Upper lobe of right lung (tissue), 1 donor: Measurements from ENCODE around the gene GNAZ. TPM values are rescaled to one million over a fixed set of nuclear protein-coding genes. Genes with fewer than 3 reads are reported as not detected.

Experiments
- ATAC-seq: fragments of 200-7000 bp; cut with Tn5 transposase; one replicate; pipeline ENCODE4 v1.9.1; 2020; ENCODE audit warnings: mild to moderate bottlenecking, moderate library complexity
- DNase-seq: peaks from one replicate; pipeline ENCODE4 v3.0.0-alpha.2; 2020
- H3K27ac ChIP-seq: fragments of 200-600 bp; one replicate; pipeline ENCODE4 v1.8.0; 2022
- H3K27me3 ChIP-seq: fragments of 200-600 bp; one replicate; pipeline ENCODE4 v1.8.0; 2022; ENCODE audit warnings: mild to moderate bottlenecking
- H3K36me3 ChIP-seq: fragments of 200-600 bp; one replicate; pipeline ENCODE4 v1.8.0; 2022
- H3K4me1 ChIP-seq: fragments of 200-600 bp; one replicate; pipeline ENCODE4 v1.8.0; 2022
- H3K4me3 ChIP-seq: fragments of 200-600 bp; one replicate; pipeline ENCODE4 v1.8.0; 2022; ENCODE audit warnings: mild to moderate bottlenecking
- H3K9me3 ChIP-seq: fragments of 200-600 bp; one replicate; pipeline ENCODE4 v1.8.0; 2022
- CTCF ChIP-seq: fragments of 200-600 bp; IDR thresholded peaks from one replicate; pipeline ENCODE4 v1.8.0; 2022; ENCODE audit warnings: antibody characterized with exemption
- intact Hi-C: fragments of 100-400 bp; cut with DNase I; formaldehyde crosslinking; loops from one replicate; pipeline ENCODE4 v1.11.0; 2022
- total RNA-seq: library from RNA; stranded (reverse); fragmentation: NEBNext Ultra II Directional; extraction: Animal tissue kit (Norgen Biotek cat#: 25700); gene quantifications from one replicate; pipeline ENCODE4 v1.2.1, GENCODE V29; 2021
- donor health status: DM: no; HTN: yes; CAD: no; lungs with severe emphysema.

Gene GNAZ
- total RNA-seq, 1 donor from 2014 or later = 3.0 TPM

DNA sequence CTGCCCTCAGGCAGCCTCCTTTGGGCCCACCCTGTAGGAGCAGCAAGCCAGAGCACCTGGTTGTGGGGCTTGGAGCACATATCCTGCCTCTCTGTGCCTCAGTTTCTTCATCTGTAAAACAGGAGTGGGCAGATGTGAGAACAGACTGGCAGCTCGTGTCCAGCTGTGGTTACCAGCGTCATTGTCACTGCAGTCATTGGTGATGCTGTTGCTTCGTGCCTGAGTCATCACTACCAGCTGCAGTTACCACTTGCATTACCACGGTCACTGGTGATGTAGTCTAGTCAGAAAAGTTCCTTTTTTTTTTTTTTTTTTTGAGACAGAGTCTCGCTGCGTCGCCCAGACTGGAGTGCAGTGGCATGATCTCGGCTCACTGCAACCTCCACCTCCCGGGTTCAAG, 51.1 kb downstream of the GNAZ start:
- no peak overlapping the region for H3K27ac ChIP-seq
- intact Hi-C loops = no loop called here

DNA sequence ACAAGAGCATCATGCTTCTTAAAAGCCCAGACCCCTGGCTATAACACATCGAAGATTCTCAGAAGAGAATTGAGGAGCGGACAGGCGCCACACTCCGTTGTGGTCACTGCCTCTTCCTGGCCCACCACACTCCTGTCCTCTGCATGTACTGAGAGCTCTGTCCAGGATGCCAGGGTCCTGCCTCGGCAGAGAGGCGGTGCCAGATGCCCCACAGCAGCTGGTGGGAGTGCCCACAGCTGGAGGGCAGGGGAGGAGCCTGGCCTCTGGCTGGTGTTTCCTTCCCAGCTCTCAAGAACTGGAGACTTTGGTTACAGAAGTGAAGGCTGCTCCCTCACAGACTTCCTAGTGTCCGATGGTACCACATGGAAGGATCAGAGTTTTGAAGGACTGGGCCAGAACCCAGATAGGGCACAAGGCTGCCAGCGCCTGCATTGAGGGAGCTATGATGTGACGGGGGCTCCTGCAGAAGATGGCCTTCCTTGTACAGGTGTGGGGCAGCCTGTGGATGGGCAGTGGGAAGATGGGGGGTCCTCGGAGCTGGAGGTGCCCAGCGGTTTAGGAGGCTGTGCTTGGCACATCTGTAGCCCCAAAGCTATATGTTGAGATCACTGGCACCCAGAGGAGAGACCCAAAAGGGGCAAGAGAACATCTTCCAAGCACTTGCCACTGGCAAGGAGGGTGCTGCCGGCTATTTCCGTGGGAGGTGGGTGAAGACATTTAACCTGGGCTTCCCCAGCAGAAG, 52.1 kb downstream of the GNAZ start:
- intact Hi-C loops = no loop called here
- H3K9me3 ChIP-seq = no peaks in the 10 kb centered on the region
- ATAC-seq = no peak
- no peak overlapping the region for H3K4me3 ChIP-seq
- no peak for DNase-seq
- no peaks in the 10 kb centered on the region for H3K36me3 ChIP-seq
- no peaks in the 10 kb centered on the region for H3K27me3 ChIP-seq
- TF ChIP-seq CTCF = no peak
- no peak overlapping the region for H3K27ac ChIP-seq
- H3K4me1 ChIP-seq = no peaks in the 10 kb centered on the region

More for the DNA sequence above, 51.1 kb downstream of the GNAZ start:
- no peak for ATAC-seq
- no peak for DNase-seq
- Histone ChIP-seq H3K4me1 (no peaks in the 10 kb centered on the region), H3K36me3 (no peaks in the 10 kb centered on the region), H3K9me3 (no peaks in the 10 kb centered on the region), H3K27me3 (no peaks in the 10 kb centered on the region), H3K4me3 (no peak overlapping the region)
- TF ChIP-seq CTCF = no peak

DNA sequence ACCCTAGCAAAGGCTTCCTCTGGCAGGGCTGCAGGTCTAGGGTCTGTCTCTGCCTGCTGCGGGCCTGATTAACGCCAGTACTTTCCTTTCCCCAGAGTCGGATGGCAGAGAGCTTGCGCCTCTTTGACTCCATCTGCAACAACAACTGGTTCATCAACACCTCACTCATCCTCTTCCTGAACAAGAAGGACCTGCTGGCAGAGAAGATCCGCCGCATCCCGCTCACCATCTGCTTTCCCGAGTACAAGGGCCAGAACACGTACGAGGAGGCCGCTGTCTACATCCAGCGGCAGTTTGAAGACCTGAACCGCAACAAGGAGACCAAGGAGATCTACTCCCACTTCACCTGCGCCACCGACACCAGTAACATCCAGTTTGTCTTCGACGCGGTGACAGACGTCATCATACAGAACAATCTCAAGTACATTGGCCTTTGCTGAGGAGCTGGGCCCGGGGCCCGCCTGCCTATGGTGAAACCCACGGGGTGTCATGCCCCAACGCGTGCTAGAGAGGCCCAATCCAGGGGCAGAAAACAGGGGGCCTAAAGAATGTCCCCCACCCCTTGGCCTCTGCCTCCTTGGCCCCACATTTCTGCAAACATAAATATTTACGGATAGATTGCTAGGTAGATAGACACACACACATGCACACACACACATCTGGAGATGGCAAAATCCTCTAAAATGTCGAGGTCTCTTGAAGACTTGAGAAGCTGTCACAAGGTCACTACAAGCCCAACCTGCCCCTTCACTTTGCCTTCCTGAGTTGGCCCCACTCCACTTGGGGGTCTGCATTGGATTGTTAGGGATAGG, 52.9 kb downstream of the GNAZ start:
- Histone ChIP-seq H3K4me3 (no peak overlapping the region), H3K4me1 (no peaks in the 10 kb centered on the region), H3K27me3 (no peaks in the 10 kb centered on the region), H3K36me3 (no peaks in the 10 kb centered on the region), H3K27ac (no peak overlapping the region), H3K9me3 (no peaks in the 10 kb centered on the region)
- intact Hi-C loops = no loop called here
- DNase-seq (no peak), ATAC-seq (no peak)
- TF ChIP-seq CTCF = no peak

DNA sequence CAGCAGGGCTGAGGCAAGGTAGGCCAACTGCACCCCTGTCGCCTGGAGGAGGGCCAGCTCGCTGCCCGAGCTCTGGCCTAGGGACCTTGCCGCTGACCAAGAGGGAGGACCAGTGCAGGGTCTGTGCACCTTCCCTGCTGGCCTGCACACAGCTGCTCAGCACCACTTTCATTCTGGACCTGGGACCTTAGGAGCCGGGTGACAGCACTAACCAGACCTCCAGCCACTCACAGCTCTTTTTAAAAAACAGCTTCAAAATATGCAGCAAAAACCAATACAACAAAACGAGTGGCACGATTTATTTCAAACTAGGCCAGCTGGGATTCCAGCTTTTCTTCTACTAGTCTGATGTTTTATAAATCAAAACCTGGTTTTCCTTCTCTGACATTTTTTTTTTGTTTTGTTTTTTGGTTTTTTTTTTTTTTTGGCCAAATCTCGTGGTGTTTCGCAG, 53.5 kb downstream of the GNAZ start:
- ATAC-seq = no peak
- intact Hi-C loops = no loop called here
- no peak for TF ChIP-seq CTCF
- DNase-seq = no peak
- H3K4me1 ChIP-seq = no peaks in the 10 kb centered on the region
- H3K36me3 ChIP-seq = no peaks in the 10 kb centered on the region
- H3K27me3 ChIP-seq = no peaks in the 10 kb centered on the region
- H3K4me3 ChIP-seq = no peak overlapping the region
- no peak overlapping the region for H3K27ac ChIP-seq
- no peaks in the 10 kb centered on the region for H3K9me3 ChIP-seq

- Histone ChIP-seq H3K27me3 (no peaks in the 10 kb centered on the region), H3K27ac (no peak overlapping the region), H3K9me3 (no peaks in the 10 kb centered on the region), H3K36me3 (no peaks in the 10 kb centered on the region), H3K4me3 (no peak overlapping the region), H3K4me1 (no peaks in the 10 kb centered on the region)
- DNase-seq (no peak), ATAC-seq (no peak)
- no peak for TF ChIP-seq CTCF
- intact Hi-C loops = loop anchor here (5.0 kb wide), 1 partner anchor 168 kb away; no protein-coding TSS in a partner anchor
Observed at GRCh38 chr22:23124611-23125511, 54.5 kb downstream of the GNAZ start.
